Mucosa of descending colon (tissue), 3 donors: ENCODE measurements around the gene FKBP8. TPM values are rescaled to one million over a fixed set of nuclear protein-coding genes. Genes with fewer than 3 reads are reported as not detected.

Experiments used
- ATAC-seq: fragments of 200-7000 bp; cut with Tn5 transposase; one replicate; pipeline ENCODE4 v1.9.1; 2020; ENCODE audit warnings: mild to moderate bottlenecking, moderate library complexity
- DNase-seq, 3 donors: peaks; one replicate each; pipeline ENCODE4 v3.0.0-alpha.2; 2020
- H3K36me3 ChIP-seq: fragments of 200-600 bp; one replicate; pipeline ENCODE4 v1.8.0; 2021; ENCODE audit warnings: low read depth, mild to moderate bottlenecking
- H3K4me1 ChIP-seq: fragments of 200-600 bp; one replicate; pipeline ENCODE4 v1.8.0; 2021; ENCODE audit warnings: low read depth, mild to moderate bottlenecking
- H3K4me3 ChIP-seq: fragments of 200-600 bp; one replicate; pipeline ENCODE4 v1.8.0; 2021; ENCODE audit warnings: mild to moderate bottlenecking
- H3K9me3 ChIP-seq: fragments of 200-600 bp; one replicate; pipeline ENCODE4 v1.8.0; 2021; ENCODE audit warnings: mild to moderate bottlenecking
- intact Hi-C, 2 donors: fragments of 100-400 bp; cut with DNase I in 1 of 2; cut with micrococcal nuclease in 1 of 2; formaldehyde crosslinking; loops; one replicate each; pipeline versions ENCODE4 v1.11.0 to v1.11.1; 2022; cut with DNase I, micrococcal nuclease
- total RNA-seq, 3 donors: library from RNA; stranded (reverse); fragmentation: NEBNext Ultra II Directional in 2 of 3; extraction: Animal tissue kit (Norgen Biotek cat#: 25700) in 2 of 3; gene quantifications; one replicate each; pipeline versions ENCODE4 v1.2.1 to v1.2.4, GENCODE V29; 2021 to 2023
- TF ChIP-seq, protein P1 (sequence below): fragments of 200-600 bp; IDR thresholded peaks from one replicate; pipeline ENCODE4 v1.8.0; 2022; ENCODE audit warnings: antibody characterized with exemption, mild to moderate bottlenecking
- donor health status: DM: no; HTN: no; CAD: no; lungs with moderate emphysema.
- donor health status: DM: no; HTN: no; CAD: no.
- donor health status: DM: no; HTN: yes; CAD: no.

FKBP8 gene
- total RNA-seq, 3 donors from 2014 or later: 152 to 256 (median 162) TPM

DNA sequence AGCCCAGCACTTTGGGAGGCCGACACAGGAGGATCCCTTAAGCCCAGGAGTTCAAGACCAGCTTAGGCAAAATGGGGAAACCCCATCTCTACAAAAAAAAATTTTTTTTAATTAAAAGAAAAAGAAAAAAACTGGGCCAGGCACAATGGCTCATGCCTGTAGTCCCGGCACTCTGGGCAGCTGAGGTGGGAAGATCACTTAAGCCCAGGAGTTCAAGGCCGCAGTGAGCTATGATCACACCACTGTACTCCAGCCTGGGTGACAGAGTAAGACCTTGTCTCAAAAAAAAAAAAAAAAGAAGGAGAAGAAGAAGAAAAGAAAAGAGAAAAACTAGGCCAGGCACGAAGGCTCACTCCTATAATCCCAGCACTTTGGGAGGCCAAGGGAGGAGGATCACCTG lies 25.8 kb downstream of the FKBP8 start:
- Histone ChIP-seq H3K36me3 (peaks cover 6% of the 10 kb centered on the region), H3K9me3 (no peaks in the 10 kb centered on the region), H3K4me3 (no peak overlapping the region), H3K4me1 (peaks cover 48% of the 10 kb centered on the region)
- intact Hi-C loops: no loop called here
- no peak for DNase-seq
- TF ChIP-seq, protein P1, sequence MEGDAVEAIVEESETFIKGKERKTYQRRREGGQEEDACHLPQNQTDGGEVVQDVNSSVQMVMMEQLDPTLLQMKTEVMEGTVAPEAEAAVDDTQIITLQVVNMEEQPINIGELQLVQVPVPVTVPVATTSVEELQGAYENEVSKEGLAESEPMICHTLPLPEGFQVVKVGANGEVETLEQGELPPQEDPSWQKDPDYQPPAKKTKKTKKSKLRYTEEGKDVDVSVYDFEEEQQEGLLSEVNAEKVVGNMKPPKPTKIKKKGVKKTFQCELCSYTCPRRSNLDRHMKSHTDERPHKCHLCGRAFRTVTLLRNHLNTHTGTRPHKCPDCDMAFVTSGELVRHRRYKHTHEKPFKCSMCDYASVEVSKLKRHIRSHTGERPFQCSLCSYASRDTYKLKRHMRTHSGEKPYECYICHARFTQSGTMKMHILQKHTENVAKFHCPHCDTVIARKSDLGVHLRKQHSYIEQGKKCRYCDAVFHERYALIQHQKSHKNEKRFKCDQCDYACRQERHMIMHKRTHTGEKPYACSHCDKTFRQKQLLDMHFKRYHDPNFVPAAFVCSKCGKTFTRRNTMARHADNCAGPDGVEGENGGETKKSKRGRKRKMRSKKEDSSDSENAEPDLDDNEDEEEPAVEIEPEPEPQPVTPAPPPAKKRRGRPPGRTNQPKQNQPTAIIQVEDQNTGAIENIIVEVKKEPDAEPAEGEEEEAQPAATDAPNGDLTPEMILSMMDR: no peak
- ATAC-seq: no peak

GRCh38 chr19:18515959-18516358 lies 27.4 kb downstream of the FKBP8 start:
- no peaks in the 10 kb centered on the region for H3K9me3 ChIP-seq
- no peak overlapping the region for H3K4me3 ChIP-seq
- intact Hi-C loops: no loop called here
- TF ChIP-seq, protein P1: no peak
- ATAC-seq: no peak
- DNase-seq: peak in 1 of 3 donors; percentile 27
- peaks cover 48% of the 10 kb centered on the region for H3K4me1 ChIP-seq
- H3K36me3 ChIP-seq: no peaks in the 10 kb centered on the region

GRCh38 chr19:18514800-18515682 lies 28.3 kb downstream of the FKBP8 start:
- TF ChIP-seq, protein P1: no peak
- intact Hi-C loops: no loop called here
- peak; percentile 54 to 74 (median 64) for DNase-seq
- Histone ChIP-seq H3K36me3 (no peaks in the 10 kb centered on the region), H3K4me3 (no peak overlapping the region), H3K9me3 (no peaks in the 10 kb centered on the region), H3K4me1 (peaks cover 49% of the 10 kb centered on the region)
- peak; percentile 86 for ATAC-seq

- peak in 1 of 3 donors; percentile 25 for DNase-seq
- TF ChIP-seq, protein P1: no peak
Observed at GRCh38 chr19:18513868-18514267, 29.5 kb downstream of the FKBP8 start.

DNA sequence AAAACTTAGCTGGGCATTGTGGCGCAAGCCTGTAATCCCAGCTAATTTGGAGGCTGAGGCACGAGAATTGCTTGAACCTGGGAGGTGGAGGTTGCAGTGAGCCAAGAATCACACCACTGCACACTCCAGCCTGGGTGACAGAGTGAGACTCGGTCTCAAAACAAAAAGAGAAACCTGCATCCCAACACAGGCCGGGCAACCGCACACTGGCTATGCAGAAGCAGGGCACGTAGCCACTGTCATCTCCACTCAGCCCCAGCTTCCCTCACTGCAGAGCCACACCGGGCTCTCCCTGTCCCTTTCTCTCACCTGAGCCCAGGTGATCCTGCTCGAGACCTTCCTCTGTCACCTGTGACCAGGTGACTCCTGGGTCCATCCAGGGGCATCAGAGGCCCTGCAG lies 33.2 kb downstream of the FKBP8 start:
- intact Hi-C loops: no loop called here
- ATAC-seq: no peak
- Histone ChIP-seq H3K36me3 (no peaks in the 10 kb centered on the region), H3K4me1 (peaks cover 70% of the 10 kb centered on the region), H3K9me3 (no peaks in the 10 kb centered on the region), H3K4me3 (no peak overlapping the region)
- TF ChIP-seq, protein P1: no peak
- no peak for DNase-seq

More at GRCh38 chr19:18513868-18514267, 29.5 kb downstream of the FKBP8 start:
- H3K4me3 ChIP-seq: no peak overlapping the region
- peaks cover 54% of the 10 kb centered on the region for H3K4me1 ChIP-seq
- ATAC-seq: no peak
- no peaks in the 10 kb centered on the region for H3K9me3 ChIP-seq
- intact Hi-C loops: no loop called here
- no peaks in the 10 kb centered on the region for H3K36me3 ChIP-seq
